HEK293T (cell line): ENCODE results near the gene MKLN1.

Experiments used
- CTCF ChIA-PET: fragments of 350-600 bp; formaldehyde crosslinking; extraction: SDS; loops from one replicate; lab custom pipeline; 2021; ENCODE audit warnings: antibody characterized with exemption, inconsistent platforms; lab: Yijun Ruan, JAX
- POLR2A ChIA-PET: fragments of 350-600 bp; formaldehyde crosslinking; extraction: SDS; loops from one replicate; lab custom pipeline; 2020; ENCODE audit warnings: antibody characterized with exemption, inconsistent platforms; lab: Yijun Ruan, JAX
- DNase-seq: peaks from one replicate; pipeline ENCODE4 v3.0.0; 2012; ENCODE audit warnings: mixed read lengths; ENCODE audit errors: extremely low spot score
- ARNT ChIP-seq: fragments of 450-650 bp; IDR thresholded peaks from 2 replicates; pipeline ENCODE4 v1.6.1; 2017; ENCODE audit warnings: mild to moderate bottlenecking
- BHLHE40 ChIP-seq: fragments of 450-650 bp; IDR thresholded peaks from 2 replicates; pipeline ENCODE4 v1.6.1; 2016; ENCODE audit warnings: mild to moderate bottlenecking, moderate library complexity, borderline replicate concordance
- CTBP1 ChIP-seq: fragments of 450-650 bp; IDR thresholded peaks from 2 replicates; pipeline ENCODE4 v1.6.1; 2016; ENCODE audit warnings: borderline replicate concordance
- ELF4 ChIP-seq: fragments of 450-650 bp; IDR thresholded peaks from 2 replicates; pipeline ENCODE4 v1.6.1; 2017; ENCODE audit warnings: antibody characterized with exemption
- FOXA1 ChIP-seq: fragments of 450-650 bp; IDR thresholded peaks from 2 replicates; pipeline ENCODE4 v1.6.1; 2016; ENCODE audit warnings: mild to moderate bottlenecking
- FOXK2 ChIP-seq: fragments of 450-650 bp; IDR thresholded peaks from 2 replicates; pipeline ENCODE4 v1.6.1; 2016; ENCODE audit warnings: mild to moderate bottlenecking
- FOXM1 ChIP-seq: fragments of 450-650 bp; IDR thresholded peaks from 2 replicates; pipeline ENCODE4 v1.6.1; 2017; ENCODE audit warnings: mild to moderate bottlenecking, borderline replicate concordance
- HDGF ChIP-seq: fragments of 450-650 bp; IDR thresholded peaks from 2 replicates; pipeline ENCODE4 v1.6.1; 2017; ENCODE audit warnings: antibody characterized with exemption, borderline replicate concordance
- L3MBTL2 ChIP-seq: fragments of 450-650 bp; conservative IDR thresholded peaks from 2 replicates; pipeline ENCODE4 v1.6.1; 2016; ENCODE audit warnings: mild to moderate bottlenecking
- LEF1 ChIP-seq: fragments of 450-650 bp; IDR thresholded peaks from 2 replicates; pipeline ENCODE4 v1.6.1; 2017; ENCODE audit warnings: mild to moderate bottlenecking, borderline replicate concordance
- NFRKB ChIP-seq: fragments of 450-650 bp; IDR thresholded peaks from 2 replicates; pipeline ENCODE4 v1.6.1; 2016; ENCODE audit warnings: mild to moderate bottlenecking, moderate library complexity
- SP1 ChIP-seq: fragments of 450-650 bp; IDR thresholded peaks from 2 replicates; pipeline ENCODE4 v1.6.1; 2017
- SUZ12 ChIP-seq: fragments of 450-650 bp; IDR thresholded peaks from 2 replicates; pipeline ENCODE4 v1.6.1; 2016; ENCODE audit warnings: mild to moderate bottlenecking
- TARDBP ChIP-seq: fragments of 450-650 bp; IDR thresholded peaks from 2 replicates; pipeline ENCODE4 v1.6.1; 2016
- ZNF384 ChIP-seq: fragments of 450-650 bp; IDR thresholded peaks from 2 replicates; pipeline ENCODE4 v1.6.1; 2016
- TF ChIP-seq, protein P1 (sequence below): fragments of 450-650 bp; IDR thresholded peaks from 2 replicates; pipeline ENCODE4 v1.6.1; 2016

Gene MKLN1

DNA sequence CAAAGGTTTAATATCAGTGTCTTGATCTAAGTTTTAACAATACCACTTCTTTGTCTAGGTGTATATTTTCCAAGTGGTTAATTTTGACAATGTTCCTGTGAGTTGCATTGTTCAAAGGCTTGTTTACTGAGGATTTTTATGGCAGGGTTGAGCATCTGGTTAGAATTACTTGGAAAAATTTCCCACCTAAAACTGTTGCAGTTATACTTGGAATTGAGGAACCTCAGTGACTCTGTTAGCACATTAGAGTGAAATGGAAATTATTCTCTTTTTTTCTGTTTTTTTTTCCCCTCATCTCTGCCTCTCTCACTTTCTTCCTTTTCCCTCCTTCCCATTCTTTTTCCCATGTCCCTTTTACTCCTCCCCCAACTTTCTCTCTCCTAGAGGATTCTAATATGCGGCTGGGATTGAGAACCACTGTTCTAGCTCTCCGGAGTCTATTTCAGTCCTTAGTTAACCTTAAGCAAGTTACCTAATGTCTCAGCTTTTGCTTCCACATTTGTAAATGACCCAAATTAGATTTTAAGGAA, 121.8 kb downstream of the MKLN1 start:
- CTCF ChIA-PET, result no interaction called here
- DNase-seq, result no peak
- POLR2A ChIA-PET, result no interaction called here
- TF ChIP-seq, protein P1, sequence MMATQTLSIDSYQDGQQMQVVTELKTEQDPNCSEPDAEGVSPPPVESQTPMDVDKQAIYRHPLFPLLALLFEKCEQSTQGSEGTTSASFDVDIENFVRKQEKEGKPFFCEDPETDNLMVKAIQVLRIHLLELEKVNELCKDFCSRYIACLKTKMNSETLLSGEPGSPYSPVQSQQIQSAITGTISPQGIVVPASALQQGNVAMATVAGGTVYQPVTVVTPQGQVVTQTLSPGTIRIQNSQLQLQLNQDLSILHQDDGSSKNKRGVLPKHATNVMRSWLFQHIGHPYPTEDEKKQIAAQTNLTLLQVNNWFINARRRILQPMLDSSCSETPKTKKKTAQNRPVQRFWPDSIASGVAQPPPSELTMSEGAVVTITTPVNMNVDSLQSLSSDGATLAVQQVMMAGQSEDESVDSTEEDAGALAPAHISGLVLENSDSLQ, result no peak
- TF ChIP-seq CTBP1 (no peak), ARNT (no peak), L3MBTL2 (no peak), SUZ12 (no peak), BHLHE40 (no peak), FOXA1 (no peak), FOXK2 (no peak), ZNF384 (no peak), SP1 (no peak), ELF4 (no peak), FOXM1 (no peak), HDGF (no peak), NFRKB (no peak), TARDBP (no peak), LEF1 (no peak)

DNA sequence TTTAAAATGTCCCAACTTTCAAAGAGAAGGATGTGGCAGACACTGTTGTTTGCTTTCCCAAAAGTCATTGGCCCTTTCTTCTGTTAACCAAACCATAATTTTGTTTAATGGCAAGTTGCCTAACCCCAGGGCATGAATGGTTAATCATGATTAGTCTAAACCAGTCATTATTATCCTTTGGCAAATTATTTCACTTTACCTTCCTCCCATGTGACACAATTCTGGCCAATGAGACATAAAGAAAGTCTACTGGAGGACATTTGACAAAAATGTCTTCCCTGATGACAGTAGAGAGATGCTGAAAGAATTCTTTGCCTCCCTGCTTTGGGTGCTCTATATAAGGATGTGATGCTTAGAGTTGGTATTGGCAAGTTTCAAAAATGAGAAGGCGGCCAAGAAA, 126.8 kb downstream of the MKLN1 start:
- ChIA-PET CTCF (no interaction called here), POLR2A (no interaction called here)
- TF ChIP-seq ZNF384 (no peak), FOXA1 (no peak), BHLHE40 (no peak), L3MBTL2 (no peak), HDGF (no peak), NFRKB (no peak), TARDBP (no peak), ELF4 (no peak), FOXM1 (no peak), ARNT (no peak), FOXK2 (no peak), CTBP1 (no peak), LEF1 (no peak)
- DNase-seq, result no peak

GRCh38 chr7:131455001-131455400, 127.3 kb downstream of the MKLN1 start:
- POLR2A ChIA-PET, result no interaction called here
- no peak for TF ChIP-seq BHLHE40
- no peak for TF ChIP-seq SUZ12
- no peak for TF ChIP-seq SP1
- TF ChIP-seq LEF1, result no peak
- no peak for TF ChIP-seq L3MBTL2
- no peak for TF ChIP-seq FOXK2
- TF ChIP-seq CTBP1, result no peak
- TF ChIP-seq HDGF, result no peak
- no peak for TF ChIP-seq TARDBP
- TF ChIP-seq, protein P1, result no peak
- TF ChIP-seq ZNF384, result no peak
- TF ChIP-seq FOXA1, result no peak
- TF ChIP-seq NFRKB, result no peak
- no peak for DNase-seq
- CTCF ChIA-PET, result no interaction called here

DNA sequence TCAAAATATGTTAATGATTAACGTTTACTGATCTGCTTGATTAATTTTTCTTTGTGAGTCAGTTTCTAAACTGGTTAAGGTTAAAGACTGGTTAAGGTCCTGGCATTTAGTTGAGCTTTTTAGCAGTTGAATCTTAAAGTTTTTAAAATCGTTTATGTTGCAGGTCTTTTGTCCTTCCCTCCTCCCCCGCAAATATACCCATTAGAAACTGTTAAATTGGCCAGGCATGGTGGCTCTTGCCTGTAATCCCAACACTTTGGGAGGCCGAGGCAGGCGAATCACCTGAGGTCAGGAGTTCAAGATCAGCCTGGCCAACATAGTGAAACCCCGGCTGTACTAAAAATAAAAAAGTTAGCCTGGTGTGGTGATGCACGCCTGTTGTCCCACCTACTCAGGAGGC, 127.9 kb downstream of the MKLN1 start:
- DNase-seq, result no peak
- ChIA-PET POLR2A (no interaction called here), CTCF (no interaction called here)
- no peak for TF ChIP-seq FOXM1

GRCh38 chr7:131456338-131456737, 128.7 kb downstream of the MKLN1 start:
- POLR2A ChIA-PET, result no interaction called here
- TF ChIP-seq SP1 (no peak), NFRKB (no peak), LEF1 (no peak)
- CTCF ChIA-PET, result no interaction called here
- DNase-seq, result no peak

DNA sequence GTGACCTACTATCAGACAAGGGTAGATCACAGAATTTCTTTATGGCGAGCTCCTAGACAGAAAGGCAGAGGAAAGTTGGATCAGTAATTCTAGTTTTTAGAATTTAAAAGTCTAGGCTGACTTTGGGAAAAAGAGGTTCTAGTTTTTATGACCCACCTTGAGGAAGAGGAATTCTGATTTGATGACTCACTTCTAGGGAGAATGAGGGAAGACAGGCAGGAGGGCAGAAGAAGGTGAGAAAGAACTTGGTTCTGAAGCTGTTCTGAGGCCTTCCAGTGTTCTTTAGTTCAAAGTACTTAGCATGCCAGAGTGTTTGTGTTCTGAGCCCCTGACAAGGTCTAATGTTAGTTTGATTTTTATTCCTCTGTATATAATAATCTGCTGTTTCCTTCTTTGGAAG, 131.6 kb downstream of the MKLN1 start:
- ChIA-PET CTCF (no interaction called here), POLR2A (no interaction called here)
- DNase-seq, result no peak
- TF ChIP-seq FOXK2, result no peak
- no peak for TF ChIP-seq HDGF
- TF ChIP-seq TARDBP, result no peak
- TF ChIP-seq NFRKB, result no peak
- no peak for TF ChIP-seq SP1
- TF ChIP-seq, protein P1, result no peak
- no peak for TF ChIP-seq L3MBTL2
- TF ChIP-seq ARNT, result no peak
- no peak for TF ChIP-seq BHLHE40
- TF ChIP-seq LEF1, result no peak
- no peak for TF ChIP-seq FOXA1
- TF ChIP-seq FOXM1, result no peak
- no peak for TF ChIP-seq ZNF384
- no peak for TF ChIP-seq SUZ12
- TF ChIP-seq CTBP1, result no peak
- no peak for TF ChIP-seq ELF4
